AG09309 (cell line): Measurements from ENCODE around the gene SMIM35.

Source experiments
- DNase-seq: peaks from one replicate; pipeline ENCODE4 v3.0.0-alpha.2; 2010; ENCODE audit warnings: low read depth
- H3K4me3 ChIP-seq: 2 replicates; pipeline ENCODE4 v1.5.1; 2011; ENCODE audit warnings: mild to moderate bottlenecking, low read depth, low read length, moderate library complexity; ENCODE audit not compliant: control insufficient read depth
- TF ChIP-seq, protein P1 (sequence below): IDR thresholded peaks from 2 replicates; pipeline ENCODE4 v1.5.1; 2011; ENCODE audit warnings: mild to moderate bottlenecking, low read depth, low read length, inconsistent platforms; ENCODE audit not compliant: insufficient read depth, control insufficient read depth; ENCODE audit errors: missing control alignments

The SMIM35 gene

DNA sequence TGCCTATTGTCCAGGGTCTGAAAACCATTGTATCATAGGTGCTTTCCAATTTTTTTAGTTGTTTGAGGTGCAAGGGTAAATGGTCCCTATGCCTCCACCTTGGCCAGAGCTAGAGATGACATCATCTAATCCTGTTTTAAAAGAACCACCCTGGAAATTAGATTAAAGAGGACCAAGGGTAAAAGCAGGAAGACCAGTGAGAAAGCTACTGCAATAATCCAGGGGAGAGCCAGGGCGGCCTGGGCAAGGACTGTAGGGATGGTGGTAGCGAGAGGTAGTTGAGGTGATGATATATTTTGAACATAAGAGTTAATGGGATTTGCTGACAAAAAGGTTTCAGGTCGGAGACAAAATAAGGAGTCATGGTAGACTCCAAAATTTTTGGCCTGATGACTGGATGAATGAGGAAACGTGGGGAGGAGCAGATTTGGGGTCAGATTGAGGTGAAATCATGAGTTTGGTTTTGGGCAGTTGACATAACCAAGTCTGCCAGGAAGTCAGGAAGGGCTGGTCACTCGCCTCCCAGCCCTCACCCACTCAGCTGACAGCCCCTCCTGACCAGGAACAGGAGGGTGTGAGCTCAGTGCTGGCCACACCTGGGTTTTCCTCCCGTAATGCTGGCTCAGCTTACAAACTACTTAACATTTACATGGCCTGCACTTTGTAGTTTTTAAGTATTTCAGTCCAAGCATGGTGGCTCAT lies 42.9 kb upstream of the SMIM35 start:
- TF ChIP-seq, protein P1, sequence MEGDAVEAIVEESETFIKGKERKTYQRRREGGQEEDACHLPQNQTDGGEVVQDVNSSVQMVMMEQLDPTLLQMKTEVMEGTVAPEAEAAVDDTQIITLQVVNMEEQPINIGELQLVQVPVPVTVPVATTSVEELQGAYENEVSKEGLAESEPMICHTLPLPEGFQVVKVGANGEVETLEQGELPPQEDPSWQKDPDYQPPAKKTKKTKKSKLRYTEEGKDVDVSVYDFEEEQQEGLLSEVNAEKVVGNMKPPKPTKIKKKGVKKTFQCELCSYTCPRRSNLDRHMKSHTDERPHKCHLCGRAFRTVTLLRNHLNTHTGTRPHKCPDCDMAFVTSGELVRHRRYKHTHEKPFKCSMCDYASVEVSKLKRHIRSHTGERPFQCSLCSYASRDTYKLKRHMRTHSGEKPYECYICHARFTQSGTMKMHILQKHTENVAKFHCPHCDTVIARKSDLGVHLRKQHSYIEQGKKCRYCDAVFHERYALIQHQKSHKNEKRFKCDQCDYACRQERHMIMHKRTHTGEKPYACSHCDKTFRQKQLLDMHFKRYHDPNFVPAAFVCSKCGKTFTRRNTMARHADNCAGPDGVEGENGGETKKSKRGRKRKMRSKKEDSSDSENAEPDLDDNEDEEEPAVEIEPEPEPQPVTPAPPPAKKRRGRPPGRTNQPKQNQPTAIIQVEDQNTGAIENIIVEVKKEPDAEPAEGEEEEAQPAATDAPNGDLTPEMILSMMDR: no peak
- no peak overlapping the region for H3K4me3 ChIP-seq
- no peak for DNase-seq

DNA sequence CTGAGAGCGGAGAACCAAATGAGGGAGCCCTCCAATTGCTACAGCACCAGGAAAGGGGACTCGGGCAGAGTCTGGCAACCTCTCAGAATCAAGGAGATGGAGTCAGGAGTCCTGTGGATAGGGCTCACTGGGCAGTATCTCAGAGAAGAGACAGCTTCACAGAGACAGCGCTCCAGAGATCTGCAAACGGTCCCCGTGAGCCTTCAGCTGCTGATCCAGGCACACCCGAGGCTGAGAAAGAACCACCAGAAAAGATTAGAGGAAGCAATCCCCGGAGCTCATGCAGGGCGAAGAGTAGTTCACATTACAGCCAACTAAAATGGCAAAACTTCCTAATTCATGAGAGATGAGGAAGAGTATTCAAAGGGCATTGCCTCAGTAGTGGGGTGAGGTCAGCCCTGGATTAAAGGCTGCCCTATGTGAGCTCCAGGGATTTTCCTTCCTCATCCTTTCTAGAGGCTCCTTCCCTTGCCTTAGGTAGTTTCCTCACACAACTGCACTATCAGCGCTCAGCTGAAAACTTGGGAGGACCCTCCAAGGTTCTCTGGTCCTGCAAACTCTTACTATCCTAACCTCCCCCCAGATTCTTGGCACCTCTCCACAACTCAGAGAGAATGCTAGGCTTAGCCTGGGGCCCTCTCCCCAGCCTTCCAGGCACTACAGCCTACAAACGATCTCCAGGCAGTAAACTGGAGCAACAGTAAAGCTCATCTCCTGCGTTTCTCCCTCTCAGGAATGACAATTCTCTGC lies 42.1 kb upstream of the SMIM35 start:
- DNase-seq: no peak
- H3K4me3 ChIP-seq: no peak overlapping the region
- TF ChIP-seq, protein P1: no peak

DNA sequence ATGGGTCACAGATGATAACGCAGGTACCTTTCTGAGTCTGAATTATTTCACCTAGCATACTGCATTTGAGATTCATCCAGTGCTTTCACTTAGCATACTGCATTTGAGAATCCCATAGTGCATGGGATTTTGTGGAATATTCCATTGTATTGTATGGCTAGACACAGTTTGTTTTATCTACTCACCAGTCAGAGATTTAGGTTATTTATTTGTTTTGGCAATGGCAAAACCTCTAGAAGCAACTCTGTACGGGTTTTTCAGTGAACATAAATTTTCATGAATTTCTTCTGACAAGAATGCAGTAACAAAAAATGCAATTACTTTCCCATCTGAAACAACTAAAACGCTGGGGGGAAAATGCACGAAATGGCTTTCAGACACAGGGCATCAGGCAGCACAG lies 41.5 kb upstream of the SMIM35 start:
- TF ChIP-seq, protein P1: no peak
- no peak overlapping the region for H3K4me3 ChIP-seq
- no peak for DNase-seq

DNA sequence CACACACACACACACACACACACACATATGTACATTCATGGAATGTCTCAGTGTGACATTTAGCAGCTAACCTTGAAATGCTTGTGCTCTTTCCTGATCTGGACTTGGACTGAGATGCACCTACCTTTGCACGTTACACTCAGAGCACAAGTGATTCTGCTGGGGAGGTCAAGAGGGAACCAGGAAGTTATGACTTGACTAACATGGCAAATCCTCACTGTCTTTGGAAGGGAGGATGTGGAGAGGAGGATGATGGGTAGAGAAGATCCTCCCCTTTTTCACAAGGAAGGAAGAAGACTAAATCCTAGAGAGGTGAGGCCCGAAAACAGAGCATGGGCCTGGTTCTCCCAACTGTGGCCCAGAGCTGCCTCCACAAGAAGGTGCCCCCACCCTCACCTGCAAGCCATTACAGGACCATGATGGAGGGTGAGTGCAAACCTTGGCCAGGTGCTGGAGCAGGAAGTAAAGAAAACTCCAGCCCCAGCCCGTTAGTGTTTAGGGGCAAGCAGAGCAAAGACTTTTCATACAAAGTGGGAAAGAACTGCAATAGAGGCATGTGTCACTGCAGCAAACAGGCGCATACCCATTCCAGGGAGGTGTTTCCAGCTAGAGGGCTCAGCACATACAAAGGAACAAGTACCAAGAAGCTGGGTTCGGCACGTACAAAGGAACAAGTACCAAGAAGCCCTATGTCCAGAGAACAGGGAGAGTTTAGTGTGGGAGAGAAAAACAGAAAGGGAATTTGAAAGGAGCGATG lies 39.5 kb upstream of the SMIM35 start:
- no peak overlapping the region for H3K4me3 ChIP-seq
- TF ChIP-seq, protein P1: no peak
- no peak for DNase-seq

DNA sequence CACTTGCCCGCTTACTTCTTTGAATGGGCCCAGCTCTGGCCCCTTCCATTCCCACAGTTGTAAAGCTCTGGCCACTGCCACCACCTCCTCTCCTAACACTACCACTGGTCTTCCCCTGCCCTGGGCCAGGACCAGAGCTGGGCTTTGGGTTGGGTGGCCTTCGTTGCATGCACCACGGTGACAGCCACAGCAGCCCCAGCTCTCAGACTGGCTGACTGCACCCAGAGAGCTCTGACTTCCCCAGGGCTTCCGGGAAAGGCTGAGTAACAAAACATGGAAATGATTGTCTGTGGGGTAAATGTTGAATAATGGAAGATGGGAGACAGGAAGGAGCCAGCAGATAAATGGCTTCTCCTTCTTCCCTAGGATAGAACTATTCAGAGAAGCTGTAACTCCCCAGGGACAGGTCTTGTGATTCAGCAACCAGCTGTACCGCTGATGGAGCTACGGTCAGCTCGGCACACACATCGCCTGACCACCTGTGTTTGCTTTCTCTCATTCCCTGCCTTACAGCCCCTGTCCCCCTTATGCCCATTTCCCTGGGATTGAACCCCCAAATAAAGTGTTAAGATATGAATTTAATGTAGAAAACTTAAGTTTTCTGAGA lies 38.3 kb upstream of the SMIM35 start:
- TF ChIP-seq, protein P1: no peak
- H3K4me3 ChIP-seq: no peak overlapping the region
- DNase-seq: no peak

DNA sequence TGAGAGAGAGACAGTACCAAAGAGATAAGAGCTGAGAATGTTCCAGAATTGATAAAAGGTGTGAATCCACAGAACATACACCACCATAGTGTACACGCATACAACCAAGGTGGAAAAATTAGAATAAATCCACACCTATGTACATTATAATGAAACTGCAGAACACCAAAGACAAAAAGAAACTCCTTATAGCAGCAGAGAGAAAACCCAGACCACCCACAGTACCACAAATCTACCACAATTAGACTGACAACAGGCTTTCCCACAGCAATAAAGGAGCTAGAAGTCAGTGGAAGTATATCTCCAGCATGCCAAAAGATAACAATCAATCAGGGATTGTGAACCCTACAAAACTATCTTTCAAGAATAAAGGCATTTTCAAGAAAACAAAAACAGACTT lies 34.0 kb upstream of the SMIM35 start:
- DNase-seq: no peak
- TF ChIP-seq, protein P1: no peak
- H3K4me3 ChIP-seq: no peak overlapping the region
